GM19438 (cell line): ENCODE measurements around the gene PRKCZ.

Experiments used
- ATAC-seq: cut with Tn5 transposase; IDR thresholded peaks from one replicate; pipeline ENCODE4 v1.9.1; 2021; ENCODE audit warnings: low read depth; ENCODE audit not compliant: unreplicated experiment

Gene PRKCZ

GRCh38 chr1:2060072-2060471, 9.9 kb downstream of the PRKCZ start:
- no peak for ATAC-seq

GRCh38 chr1:2060535-2060934, 10.3 kb downstream of the PRKCZ start:
- ATAC-seq: no peak

- ATAC-seq: no peak
These were observed 11.0 kb downstream of the PRKCZ start for GRCh38 chr1:2061065-2061778.

- ATAC-seq: no peak
These were observed 15.5 kb downstream of the PRKCZ start for GRCh38 chr1:2065699-2066098.

GRCh38 chr1:2067393-2067792, 17.2 kb downstream of the PRKCZ start:
- ATAC-seq: no peak

GRCh38 chr1:2067981-2068380, 17.8 kb downstream of the PRKCZ start:
- no peak for ATAC-seq

GRCh38 chr1:2068951-2069350, 18.7 kb downstream of the PRKCZ start:
- ATAC-seq: no peak

GRCh38 chr1:2070016-2070415, 19.8 kb downstream of the PRKCZ start:
- ATAC-seq: no peak

GRCh38 chr1:2070800-2071530, 20.8 kb downstream of the PRKCZ start:
- no peak for ATAC-seq

- no peak for ATAC-seq
These were observed 22.0 kb downstream of the PRKCZ start for GRCh38 chr1:2072109-2072806.

GRCh38 chr1:2072891-2073290, 22.7 kb downstream of the PRKCZ start:
- ATAC-seq: no peak

GRCh38 chr1:2073382-2074230, 23.4 kb downstream of the PRKCZ start:
- no peak for ATAC-seq

- no peak for ATAC-seq
These were observed 24.2 kb downstream of the PRKCZ start for GRCh38 chr1:2074396-2074795.

GRCh38 chr1:2074944-2075740, 24.9 kb downstream of the PRKCZ start:
- ATAC-seq: no peak

GRCh38 chr1:2076826-2077225, 26.6 kb downstream of the PRKCZ start:
- ATAC-seq: no peak

- no peak for ATAC-seq
These were observed 28.0 kb downstream of the PRKCZ start for GRCh38 chr1:2078170-2078569.

- no peak for ATAC-seq
These were observed 29.3 kb downstream of the PRKCZ start for GRCh38 chr1:2079396-2080085.

GRCh38 chr1:2080140-2080539, 29.9 kb downstream of the PRKCZ start:
- no peak for ATAC-seq

GRCh38 chr1:2080884-2081283, 30.7 kb downstream of the PRKCZ start:
- ATAC-seq: no peak
